SU-DHL-6 (cell line): Measurements from ENCODE around the gene TRDN.

Experiments used
- H2AFZ ChIP-seq: fragments of 200-600 bp; sonication (generic); 2 replicates; pipeline ENCODE4 v1.6.1; 2014; ENCODE audit warnings: low read depth, mild to moderate bottlenecking, moderate library complexity, mixed read lengths, antibody characterized with exemption, low read length; ENCODE audit not compliant: severe bottlenecking
- H3F3A ChIP-seq: fragments of 200-600 bp; shearing (Covaris generic); 2 replicates; pipeline ENCODE4 v1.6.0; 2016; ENCODE audit warnings: antibody characterized with exemption, mild to moderate bottlenecking; ENCODE audit not compliant: insufficient read depth
- H3K27ac ChIP-seq: fragments of 200-600 bp; sonication (generic); 2 replicates; pipeline ENCODE4 v1.5.1; 2016; ENCODE audit warnings: low read depth, mild to moderate bottlenecking, low read length, moderate library complexity, mixed read lengths
- H3K27me3 ChIP-seq: fragments of 200-600 bp; sonication (generic), shearing (Covaris generic); 2 replicates; pipeline ENCODE4 v1.6.0; 2014; ENCODE audit warnings: mild to moderate bottlenecking, low read length
- H3K36me3 ChIP-seq: fragments of 200-600 bp; sonication (generic); 2 replicates; pipeline ENCODE4 v1.6.1; 2014; ENCODE audit warnings: mild to moderate bottlenecking, low read length, mixed read lengths
- H3K4me2 ChIP-seq: fragments of 300-600, 200-600 bp; shearing (Covaris generic), sonication (generic); 2 replicates; pipeline ENCODE4 v1.6.0; 2014; ENCODE audit warnings: low read length, low read depth, mild to moderate bottlenecking; ENCODE audit not compliant: poor library complexity, severe bottlenecking
- H3K4me3 ChIP-seq: fragments of 200-600 bp; sonication (generic); 2 replicates; pipeline ENCODE4 v1.5.1; 2014; ENCODE audit warnings: antibody characterized with exemption, low read length, mild to moderate bottlenecking, mixed read lengths; ENCODE audit not compliant: insufficient read depth, poor library complexity, severe bottlenecking
- H3K79me2 ChIP-seq: fragments of 200-600 bp; sonication (generic); 2 replicates; pipeline ENCODE4 v1.6.1; 2014; ENCODE audit warnings: mild to moderate bottlenecking, low read length, moderate library complexity; ENCODE audit not compliant: insufficient read depth
- H3K9ac ChIP-seq: fragments of 200-600 bp; sonication (generic); 2 replicates; pipeline ENCODE4 v1.7.0; 2014; ENCODE audit warnings: mild to moderate bottlenecking, low read length
- H3K9me2 ChIP-seq: fragments of 200-600 bp; sonication (generic); replicated peaks from 2 replicates; pipeline ENCODE4 v1.6.1; 2014; ENCODE audit warnings: low read length; ENCODE audit not compliant: insufficient read depth
- H3K9me3 ChIP-seq: fragments of 200-600 bp; sonication (generic); 2 replicates; pipeline ENCODE4 v1.6.1; 2014; ENCODE audit warnings: low read length, mixed read lengths; ENCODE audit not compliant: insufficient read depth
- H4K20me1 ChIP-seq: fragments of 200-600 bp; sonication (generic); 2 replicates; pipeline ENCODE4 v1.6.1; 2014; ENCODE audit warnings: low read depth, mild to moderate bottlenecking, antibody characterized with exemption, low read length, moderate library complexity, mixed read lengths
- EZH2phosphoT487 ChIP-seq: fragments of 200-600 bp; sonication (generic), shearing (Covaris generic); conservative IDR thresholded peaks from 2 replicates; pipeline ENCODE4 v1.6.1; 2018; ENCODE audit warnings: mild to moderate bottlenecking, antibody characterized with exemption, low read length, moderate library complexity, mixed read lengths
- TF ChIP-seq, protein P1 (sequence below): fragments of 200-600 bp; sonication (generic); IDR thresholded peaks from one replicate; pipeline ENCODE4 v1.5.1; 2017; ENCODE audit warnings: antibody characterized with exemption, mild to moderate bottlenecking, low read length, moderate library complexity; ENCODE audit not compliant: insufficient read depth, poor library complexity, severe bottlenecking

Gene TRDN

GRCh38 chr6:123640567-123641187 lies 3.9 kb upstream of the TRDN start:
- Histone ChIP-seq H3F3A (no peaks in the 10 kb centered on the region), H3K27ac (no peak overlapping the region), H3K4me3 (no peak overlapping the region), H3K36me3 (no peaks in the 10 kb centered on the region), H3K27me3 (no peaks in the 10 kb centered on the region), H4K20me1 (no peaks in the 10 kb centered on the region), H3K9me2 (no peaks in the 10 kb centered on the region), H3K79me2 (no peaks in the 10 kb centered on the region), H3K9ac (no peak overlapping the region), H2AFZ (no peak overlapping the region), H3K9me3 (no peaks in the 10 kb centered on the region), H3K4me2 (no peak overlapping the region)
- no peak for TF ChIP-seq EZH2phosphoT487
- TF ChIP-seq, protein P1, sequence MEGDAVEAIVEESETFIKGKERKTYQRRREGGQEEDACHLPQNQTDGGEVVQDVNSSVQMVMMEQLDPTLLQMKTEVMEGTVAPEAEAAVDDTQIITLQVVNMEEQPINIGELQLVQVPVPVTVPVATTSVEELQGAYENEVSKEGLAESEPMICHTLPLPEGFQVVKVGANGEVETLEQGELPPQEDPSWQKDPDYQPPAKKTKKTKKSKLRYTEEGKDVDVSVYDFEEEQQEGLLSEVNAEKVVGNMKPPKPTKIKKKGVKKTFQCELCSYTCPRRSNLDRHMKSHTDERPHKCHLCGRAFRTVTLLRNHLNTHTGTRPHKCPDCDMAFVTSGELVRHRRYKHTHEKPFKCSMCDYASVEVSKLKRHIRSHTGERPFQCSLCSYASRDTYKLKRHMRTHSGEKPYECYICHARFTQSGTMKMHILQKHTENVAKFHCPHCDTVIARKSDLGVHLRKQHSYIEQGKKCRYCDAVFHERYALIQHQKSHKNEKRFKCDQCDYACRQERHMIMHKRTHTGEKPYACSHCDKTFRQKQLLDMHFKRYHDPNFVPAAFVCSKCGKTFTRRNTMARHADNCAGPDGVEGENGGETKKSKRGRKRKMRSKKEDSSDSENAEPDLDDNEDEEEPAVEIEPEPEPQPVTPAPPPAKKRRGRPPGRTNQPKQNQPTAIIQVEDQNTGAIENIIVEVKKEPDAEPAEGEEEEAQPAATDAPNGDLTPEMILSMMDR, result no peak

DNA sequence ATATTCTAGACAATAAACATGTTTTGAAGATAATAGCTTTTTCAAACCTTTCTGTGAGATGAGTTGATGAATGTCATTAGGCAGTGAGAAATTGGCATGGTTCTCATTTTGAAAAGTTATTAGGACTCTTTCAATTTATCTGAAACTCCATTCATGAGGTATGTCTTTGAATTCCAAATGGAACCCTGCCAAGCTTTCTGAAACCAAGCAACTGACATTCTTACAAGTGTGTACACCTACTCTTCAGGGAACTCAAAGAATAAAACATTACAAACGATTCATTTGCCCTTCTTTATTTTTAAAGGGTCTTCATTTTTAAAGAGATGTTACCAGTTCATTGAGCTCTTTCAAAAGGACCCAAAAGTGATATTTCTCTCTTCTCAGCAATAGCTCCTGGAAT lies 2.1 kb upstream of the TRDN start:
- TF ChIP-seq, protein P1, result no peak
- TF ChIP-seq EZH2phosphoT487, result no peak
- no peaks in the 10 kb centered on the region for H3K36me3 ChIP-seq
- no peaks in the 10 kb centered on the region for H3K9me2 ChIP-seq
- no peak overlapping the region for H3K9ac ChIP-seq
- H4K20me1 ChIP-seq, result no peaks in the 10 kb centered on the region
- H3K9me3 ChIP-seq, result no peaks in the 10 kb centered on the region
- H3K79me2 ChIP-seq, result no peaks in the 10 kb centered on the region
- H3K27ac ChIP-seq, result no peak overlapping the region
- H2AFZ ChIP-seq, result no peak overlapping the region
- H3F3A ChIP-seq, result no peaks in the 10 kb centered on the region
- H3K4me2 ChIP-seq, result no peak overlapping the region
- no peak overlapping the region for H3K4me3 ChIP-seq
- no peaks in the 10 kb centered on the region for H3K27me3 ChIP-seq

DNA sequence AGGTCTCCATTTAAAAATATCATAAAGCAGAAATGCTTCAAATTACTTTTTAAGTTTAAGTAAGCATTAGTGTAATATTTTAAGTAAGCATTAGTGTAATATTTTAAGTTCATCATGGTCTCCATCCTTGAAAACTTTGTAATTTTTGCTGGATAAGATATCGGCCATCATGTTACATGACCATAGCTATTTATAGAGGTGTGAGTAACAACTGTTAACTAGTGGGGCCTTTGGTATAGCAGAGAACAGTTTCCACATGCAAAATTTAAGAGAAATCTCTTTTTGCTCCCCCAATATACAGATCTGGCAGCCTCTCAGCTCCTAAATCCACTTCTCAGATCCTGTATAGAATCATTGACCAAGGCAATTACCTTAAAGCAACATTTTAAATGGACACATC lies 468 bp downstream of the TRDN start:
- no peaks in the 10 kb centered on the region for H3K36me3 ChIP-seq
- H3K27ac ChIP-seq, result no peak overlapping the region
- no peaks in the 10 kb centered on the region for H3F3A ChIP-seq
- no peak overlapping the region for H2AFZ ChIP-seq
- no peak overlapping the region for H3K4me2 ChIP-seq
- no peak overlapping the region for H3K4me3 ChIP-seq
- H3K9ac ChIP-seq, result no peak overlapping the region
- no peaks in the 10 kb centered on the region for H4K20me1 ChIP-seq
- no peaks in the 10 kb centered on the region for H3K9me3 ChIP-seq
- no peaks in the 10 kb centered on the region for H3K27me3 ChIP-seq
- no peaks in the 10 kb centered on the region for H3K79me2 ChIP-seq
- no peak for TF ChIP-seq EZH2phosphoT487
- TF ChIP-seq, protein P1, result no peak
- no peaks in the 10 kb centered on the region for H3K9me2 ChIP-seq
